Measurements from ENCODE around the gene PGAP3.
"Not testable (repeated sequence)": the region's sequence is repeated elsewhere in the genome, so short reads cannot be mapped to it uniquely, and the experiment has no call there.

The PGAP3 gene

GRCh38 chr17:39715375-39716072 is 27.7 kb upstream of the PGAP3 start:
- no peak for DNase-seq

- DNase-seq: no peak
Measured at GRCh38 chr17:39714234-39714633, 26.4 kb upstream of the PGAP3 start.

- no peak for DNase-seq
Measured at GRCh38 chr17:39711851-39712250, 24.0 kb upstream of the PGAP3 start.

- DNase-seq: not testable (repeated sequence)
Measured at GRCh38 chr17:39711071-39711470, 23.2 kb upstream of the PGAP3 start.

GRCh38 chr17:39709998-39710964 is 22.4 kb upstream of the PGAP3 start:
- no peak for DNase-seq

- DNase-seq: no peak
Measured at GRCh38 chr17:39709319-39709997, 21.6 kb upstream of the PGAP3 start.

- DNase-seq: no peak
Measured at GRCh38 chr17:39706921-39707337, 19.1 kb upstream of the PGAP3 start.

GRCh38 chr17:39706383-39706782 is 18.5 kb upstream of the PGAP3 start:
- no peak for DNase-seq

- no peak for DNase-seq
Measured at GRCh38 chr17:39705786-39706348, 18.0 kb upstream of the PGAP3 start.

GRCh38 chr17:39704821-39705551 is 17.1 kb upstream of the PGAP3 start:
- DNase-seq: no peak

GRCh38 chr17:39703913-39704312 is 16.1 kb upstream of the PGAP3 start:
- DNase-seq: no peak

- no peak for DNase-seq
Measured at GRCh38 chr17:39702901-39703893, 15.3 kb upstream of the PGAP3 start.

- DNase-seq: no peak
Measured at GRCh38 chr17:39701784-39702422, 14.0 kb upstream of the PGAP3 start.

- no peak for DNase-seq
Measured at GRCh38 chr17:39701012-39701783, 13.3 kb upstream of the PGAP3 start.

- no peak for DNase-seq
Measured at GRCh38 chr17:39700148-39700987, 12.5 kb upstream of the PGAP3 start.

- no peak for DNase-seq
Measured at GRCh38 chr17:39699818-39700147, 11.9 kb upstream of the PGAP3 start, which contains the start of gene ERBB2. Gene ERBB2, plus strand, starts transcription at chr17:39700064. Its CDS starts 175 bp downstream, at chr17:39700239.

GRCh38 chr17:39699157-39699817 is 11.4 kb upstream of the PGAP3 start:
- DNase-seq: not testable (repeated sequence)

- DNase-seq: no peak
Measured at GRCh38 chr17:39697961-39698360, 10.1 kb upstream of the PGAP3 start.

Data from CD4-positive, alpha-beta T cell treated with Interleukin-15 for 1 hour (primary cell).